ENCODE data around the gene IFNAR2. TPM values are rescaled to one million over a fixed set of nuclear protein-coding genes. Genes with fewer than 3 reads are reported as not detected.
"Not testable (repeated sequence)": the region's sequence is repeated elsewhere in the genome, so short reads cannot be mapped to it uniquely, and the experiment has no call there.

IFNAR2 gene
- polyA plus RNA-seq, 3 donors, result 47.7 to 79.8 (median 59.5) TPM

DNA sequence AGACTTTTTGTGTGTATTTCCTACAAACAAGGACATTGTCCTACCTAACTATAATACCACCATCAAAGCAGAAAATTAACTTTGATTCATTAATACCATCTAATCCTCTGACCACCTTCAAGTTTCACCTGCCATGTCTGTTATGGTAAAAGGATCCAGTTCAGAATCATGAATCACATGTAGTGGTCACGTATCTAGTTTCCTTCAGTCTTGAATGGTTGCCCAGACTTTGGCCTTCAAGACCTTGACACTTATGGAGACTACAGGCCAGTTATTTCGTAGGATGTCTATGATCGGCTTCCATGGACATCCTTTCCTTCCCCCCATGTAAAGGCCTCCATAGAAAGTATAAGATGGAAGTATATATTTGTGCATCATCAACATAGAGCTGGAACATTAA is 10.4 kb upstream of the IFNAR2 start:
- WGBS (ENCODE audit: insufficient coverage), result no CpG with 5 or more reads among the region's 3 CpGs
- no peak overlapping the region for H3K4me3 Mint-ChIP-seq
- H3K27ac Mint-ChIP-seq, result peak overlapping the region in 2 of 7 donors; percentile 12 to 47
- Histone ChIP-seq H4K20me1 (ENCODE audit: insufficient read depth, low read length) (no peaks in the 10 kb centered on the region), H3K4me3 (replicated peaks in 1 of 3; ENCODE audit: low read depth in 2 of 3, low read length in 3 of 3) (no peak overlapping the region), H3K9me3 (replicated peaks in 1 of 2; ENCODE audit: control insufficient read depth in 1 of 2, insufficient read depth in 1 of 2, low read length in 2 of 2) (no peaks in the 10 kb centered on the region), H2AFZ (ENCODE audit: insufficient read depth, low read depth, low read length, poor library complexity, severe bottlenecking) (no peak overlapping the region), H3K27me3 (ENCODE audit: control insufficient read depth in 2 of 2, insufficient read depth in 2 of 2, low read length in 2 of 2) (no peaks in the 10 kb centered on the region), H3K4me2 (replicated peaks; ENCODE audit: extremely low read depth, low read length, poor library complexity, severe bottlenecking) (no peak overlapping the region), H3K27ac (ENCODE audit: low read depth in 1 of 2, low read length in 2 of 2) (no peak overlapping the region), H3K36me3 (replicated peaks in 1 of 2; ENCODE audit: control insufficient read depth in 1 of 2, insufficient read depth in 2 of 2, low read length in 2 of 2) (no peaks in the 10 kb centered on the region), H3K9ac (ENCODE audit: insufficient read depth, low read length, poor library complexity, severe bottlenecking) (no peak overlapping the region), H3K79me2 (ENCODE audit: insufficient read depth, low read length) (no peaks in the 10 kb centered on the region), H3K4me1 (ENCODE audit: control insufficient read depth in 1 of 2, insufficient read depth in 2 of 2, low read length in 2 of 2) (peaks cover 40% of the 10 kb centered on the region in 2 donors)
- no peak for DNase-seq
- H3K36me3 Mint-ChIP-seq, result peaks cover 0 to 11% of the 10 kb centered on the region in 2 donors
- H3K9me3 Mint-ChIP-seq, result peaks cover 0 to 11% (median 3%) of the 10 kb centered on the region in 7 donors
- peaks cover 46% of the 10 kb centered on the region for H3K4me1 Mint-ChIP-seq
- peaks cover 0 to 1% (median 0%) of the 10 kb centered on the region in 3 donors for H3K27me3 Mint-ChIP-seq (ENCODE audit: low read depth in 3 of 3)
- TF ChIP-seq CTCF (IDR thresholded peaks at IDR 0.05), result no peak
- intact Hi-C loops (cut with micrococcal nuclease), result no loop called here

DNA sequence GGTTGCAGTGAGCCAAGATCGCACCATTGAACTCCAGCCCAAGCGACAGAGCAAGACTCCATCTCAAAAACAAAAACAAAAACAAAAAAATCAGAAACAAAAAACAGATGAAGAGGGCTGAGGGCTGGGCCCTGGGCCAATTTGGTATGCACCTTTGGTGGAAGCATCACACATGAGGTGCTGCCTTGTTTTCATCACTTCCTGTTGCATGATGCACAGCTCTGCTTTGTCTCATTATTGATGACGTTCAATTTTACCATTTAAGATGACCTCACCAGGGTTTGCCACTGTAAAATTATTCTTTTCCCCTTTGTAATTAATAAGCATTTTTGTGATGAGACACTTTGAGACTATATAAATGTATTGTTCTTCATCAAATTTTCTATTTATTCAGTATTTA is 9.8 kb upstream of the IFNAR2 start:
- 100% methylated on average over 1 of the region's 3 CpGs for WGBS (ENCODE audit: insufficient coverage)
- H3K27ac Mint-ChIP-seq, result no peak overlapping the region

GRCh38 chr21:33225376-33225775 is 4.4 kb upstream of the IFNAR2 start:
- H3K27ac ChIP-seq (ENCODE audit: low read depth in 1 of 2, low read length in 2 of 2); H3K36me3 ChIP-seq (replicated peaks in 1 of 2; ENCODE audit: control insufficient read depth in 1 of 2, insufficient read depth in 2 of 2, low read length in 2 of 2); H3K4me3 ChIP-seq (replicated peaks in 1 of 3; ENCODE audit: low read depth in 2 of 3, low read length in 3 of 3); DNase-seq; H3K4me3 Mint-ChIP-seq; H2AFZ ChIP-seq (ENCODE audit: insufficient read depth, low read depth, low read length, poor library complexity, severe bottlenecking); H3K9me3 ChIP-seq (replicated peaks in 1 of 2; ENCODE audit: control insufficient read depth in 1 of 2, insufficient read depth in 1 of 2, low read length in 2 of 2); H4K20me1 ChIP-seq (ENCODE audit: insufficient read depth, low read length); H3K79me2 ChIP-seq (ENCODE audit: insufficient read depth, low read length); H3K27me3 ChIP-seq (ENCODE audit: control insufficient read depth in 2 of 2, insufficient read depth in 2 of 2, low read length in 2 of 2); H3K9ac ChIP-seq (ENCODE audit: insufficient read depth, low read length, poor library complexity, severe bottlenecking); H3K27me3 Mint-ChIP-seq (ENCODE audit: low read depth in 3 of 3); H3K4me2 ChIP-seq (replicated peaks; ENCODE audit: extremely low read depth, low read length, poor library complexity, severe bottlenecking); intact Hi-C loops (cut with micrococcal nuclease); H3K36me3 Mint-ChIP-seq: not testable (repeated sequence)
- Mint-ChIP-seq H3K4me1 (peaks cover 17% of the 10 kb centered on the region), H3K27ac (peak overlapping the region in 1 of 7 donors; percentile 67), H3K9me3 (peaks cover 0 to 11% (median 0%) of the 10 kb centered on the region in 7 donors)
- H3K4me1 ChIP-seq (ENCODE audit: control insufficient read depth in 1 of 2, insufficient read depth in 2 of 2, low read length in 2 of 2), result peaks cover 12 to 13% of the 10 kb centered on the region in 2 donors
- 95% methylated on average over 2 of the region's 3 CpGs for WGBS (ENCODE audit: insufficient coverage)

More for the DNA sequence above, 9.8 kb upstream of the IFNAR2 start:
- no peak for TF ChIP-seq CTCF (IDR thresholded peaks at IDR 0.05)
- Histone ChIP-seq H3K4me3 (replicated peaks in 1 of 3; ENCODE audit: low read depth in 2 of 3, low read length in 3 of 3) (no peak overlapping the region), H3K27ac (ENCODE audit: low read depth in 1 of 2, low read length in 2 of 2) (no peak overlapping the region), H3K27me3 (ENCODE audit: control insufficient read depth in 2 of 2, insufficient read depth in 2 of 2, low read length in 2 of 2) (no peaks in the 10 kb centered on the region), H2AFZ (ENCODE audit: insufficient read depth, low read depth, low read length, poor library complexity, severe bottlenecking) (no peak overlapping the region), H3K9me3 (replicated peaks in 1 of 2; ENCODE audit: control insufficient read depth in 1 of 2, insufficient read depth in 1 of 2, low read length in 2 of 2) (no peaks in the 10 kb centered on the region), H3K36me3 (replicated peaks in 1 of 2; ENCODE audit: control insufficient read depth in 1 of 2, insufficient read depth in 2 of 2, low read length in 2 of 2) (no peaks in the 10 kb centered on the region), H3K79me2 (ENCODE audit: insufficient read depth, low read length) (no peaks in the 10 kb centered on the region), H3K4me2 (replicated peaks; ENCODE audit: extremely low read depth, low read length, poor library complexity, severe bottlenecking) (no peak overlapping the region), H4K20me1 (ENCODE audit: insufficient read depth, low read length) (no peaks in the 10 kb centered on the region), H3K9ac (ENCODE audit: insufficient read depth, low read length, poor library complexity, severe bottlenecking) (no peak overlapping the region), H3K4me1 (ENCODE audit: control insufficient read depth in 1 of 2, insufficient read depth in 2 of 2, low read length in 2 of 2) (peaks cover 34% of the 10 kb centered on the region in 2 donors)
- intact Hi-C loops (cut with micrococcal nuclease), result no loop called here
- peaks cover 0 to 2% (median 1%) of the 10 kb centered on the region in 3 donors for H3K27me3 Mint-ChIP-seq (ENCODE audit: low read depth in 3 of 3)
- DNase-seq, result peak in 1 of 3 donors; percentile 43
- H3K4me3 Mint-ChIP-seq, result no peak overlapping the region
- H3K36me3 Mint-ChIP-seq, result peaks cover 0 to 8% of the 10 kb centered on the region in 2 donors
- peaks cover 40% of the 10 kb centered on the region for H3K4me1 Mint-ChIP-seq
- peaks cover 0 to 11% (median 2%) of the 10 kb centered on the region in 7 donors for H3K9me3 Mint-ChIP-seq
